OCI-LY3 (cell line): ENCODE data around the gene CAMTA1.

Experiments
- H2AFZ ChIP-seq: fragments of 200-600, 300-600 bp; shearing (Covaris generic); 2 replicates; pipeline ENCODE4 v1.6.0; 2014; ENCODE audit warnings: antibody characterized with exemption, low read depth, low read length
- H3K27ac ChIP-seq: fragments of 200-600, 300-600 bp; sonication (generic); 2 replicates; pipeline ENCODE4 v1.5.1; 2014; ENCODE audit warnings: mild to moderate bottlenecking, low read length, moderate library complexity, mixed read lengths
- H3K27me3 ChIP-seq: fragments of 200-600, 300-600 bp; sonication (generic); 2 replicates; pipeline ENCODE4 v1.6.1; 2014; ENCODE audit warnings: low read depth, low read length, mixed read lengths
- H3K36me3 ChIP-seq: fragments of 200-600, 300-600 bp; sonication (generic); replicated peaks from 2 replicates; pipeline ENCODE3; 2014; ENCODE audit warnings: low read depth, low read length, mixed read lengths
- H3K4me1 ChIP-seq: fragments of 300-600, 200-600 bp; sonication (generic); 2 replicates; pipeline ENCODE4 v1.6.1; 2014; ENCODE audit warnings: low read length, mixed read lengths
- H3K4me2 ChIP-seq: fragments of 200-600, 300-600 bp; sonication (generic); 2 replicates; pipeline ENCODE4 v1.6.1; 2014; ENCODE audit warnings: low read length, mixed read lengths
- H3K4me3 ChIP-seq: fragments of 300-600, 200-600 bp; sonication (generic); 2 replicates; pipeline ENCODE4 v1.5.1; 2014; ENCODE audit warnings: antibody characterized with exemption, mild to moderate bottlenecking, low read length, moderate library complexity
- H3K79me2 ChIP-seq: fragments of 300-600, 200-600 bp; shearing (Covaris generic); 2 replicates; pipeline ENCODE4 v1.6.1; 2014; ENCODE audit warnings: mild to moderate bottlenecking, low read length, mixed read lengths
- H3K9ac ChIP-seq: fragments of 300-600, 200-600 bp; shearing (Covaris generic); 2 replicates; pipeline ENCODE4 v1.6.0; 2014; ENCODE audit warnings: mild to moderate bottlenecking, low read length, moderate library complexity
- H3K9me3 ChIP-seq: fragments of 200-600, 300-600 bp; shearing (Covaris generic); 2 replicates; pipeline ENCODE4 v1.6.1; 2014; ENCODE audit warnings: low read length, mixed read lengths; ENCODE audit not compliant: insufficient read depth
- H4K20me1 ChIP-seq: fragments of 200-600, 300-600 bp; sonication (generic); 2 replicates; pipeline ENCODE4 v1.6.1; 2016; ENCODE audit warnings: low read length, mixed read lengths; ENCODE audit not compliant: insufficient read depth
- EZH2phosphoT487 ChIP-seq: fragments of 200-600 bp; shearing (Covaris generic); IDR thresholded peaks from 2 replicates; pipeline ENCODE4 v1.6.1; 2018; ENCODE audit warnings: antibody characterized with exemption, mixed run types, low read depth
- TF ChIP-seq, protein P1 (sequence below): fragments of 200-600, 300-600 bp; sonication (generic); IDR thresholded peaks from 2 replicates; pipeline ENCODE4 v1.5.1; 2014; ENCODE audit warnings: antibody characterized with exemption, low read length, low read depth

CAMTA1 gene

DNA sequence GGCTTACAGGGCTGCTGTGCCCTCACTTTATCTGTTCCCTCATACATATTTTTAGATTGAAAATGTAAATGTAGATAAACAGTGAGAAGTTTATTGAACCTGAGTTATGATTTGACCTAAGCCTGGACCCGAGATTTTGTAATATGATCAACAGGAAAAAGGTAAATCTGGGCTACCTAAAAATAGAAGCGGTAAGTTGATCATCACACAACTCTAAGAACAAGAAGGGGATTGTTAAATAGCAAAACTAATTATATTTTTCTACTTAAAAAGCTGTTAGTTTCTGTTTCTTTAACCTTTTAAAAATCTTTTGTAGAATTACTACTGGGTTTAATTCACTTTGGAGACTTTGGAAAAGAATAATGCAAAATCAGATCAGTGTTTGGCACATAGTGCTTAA, 35.6 kb downstream of the CAMTA1 start:
- Histone ChIP-seq H3K9ac (no peak overlapping the region), H3K36me3 (no peaks in the 10 kb centered on the region), H3K79me2 (peaks cover 33% of the 10 kb centered on the region), H3K4me1 (peaks cover 21% of the 10 kb centered on the region), H4K20me1 (peaks cover 39% of the 10 kb centered on the region), H3K4me3 (no peak overlapping the region), H3K27me3 (no peaks in the 10 kb centered on the region), H3K4me2 (no peak overlapping the region), H2AFZ (no peak overlapping the region), H3K9me3 (no peaks in the 10 kb centered on the region), H3K27ac (no peak overlapping the region)
- TF ChIP-seq, protein P1, sequence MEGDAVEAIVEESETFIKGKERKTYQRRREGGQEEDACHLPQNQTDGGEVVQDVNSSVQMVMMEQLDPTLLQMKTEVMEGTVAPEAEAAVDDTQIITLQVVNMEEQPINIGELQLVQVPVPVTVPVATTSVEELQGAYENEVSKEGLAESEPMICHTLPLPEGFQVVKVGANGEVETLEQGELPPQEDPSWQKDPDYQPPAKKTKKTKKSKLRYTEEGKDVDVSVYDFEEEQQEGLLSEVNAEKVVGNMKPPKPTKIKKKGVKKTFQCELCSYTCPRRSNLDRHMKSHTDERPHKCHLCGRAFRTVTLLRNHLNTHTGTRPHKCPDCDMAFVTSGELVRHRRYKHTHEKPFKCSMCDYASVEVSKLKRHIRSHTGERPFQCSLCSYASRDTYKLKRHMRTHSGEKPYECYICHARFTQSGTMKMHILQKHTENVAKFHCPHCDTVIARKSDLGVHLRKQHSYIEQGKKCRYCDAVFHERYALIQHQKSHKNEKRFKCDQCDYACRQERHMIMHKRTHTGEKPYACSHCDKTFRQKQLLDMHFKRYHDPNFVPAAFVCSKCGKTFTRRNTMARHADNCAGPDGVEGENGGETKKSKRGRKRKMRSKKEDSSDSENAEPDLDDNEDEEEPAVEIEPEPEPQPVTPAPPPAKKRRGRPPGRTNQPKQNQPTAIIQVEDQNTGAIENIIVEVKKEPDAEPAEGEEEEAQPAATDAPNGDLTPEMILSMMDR, result no peak
- TF ChIP-seq EZH2phosphoT487, result no peak

DNA sequence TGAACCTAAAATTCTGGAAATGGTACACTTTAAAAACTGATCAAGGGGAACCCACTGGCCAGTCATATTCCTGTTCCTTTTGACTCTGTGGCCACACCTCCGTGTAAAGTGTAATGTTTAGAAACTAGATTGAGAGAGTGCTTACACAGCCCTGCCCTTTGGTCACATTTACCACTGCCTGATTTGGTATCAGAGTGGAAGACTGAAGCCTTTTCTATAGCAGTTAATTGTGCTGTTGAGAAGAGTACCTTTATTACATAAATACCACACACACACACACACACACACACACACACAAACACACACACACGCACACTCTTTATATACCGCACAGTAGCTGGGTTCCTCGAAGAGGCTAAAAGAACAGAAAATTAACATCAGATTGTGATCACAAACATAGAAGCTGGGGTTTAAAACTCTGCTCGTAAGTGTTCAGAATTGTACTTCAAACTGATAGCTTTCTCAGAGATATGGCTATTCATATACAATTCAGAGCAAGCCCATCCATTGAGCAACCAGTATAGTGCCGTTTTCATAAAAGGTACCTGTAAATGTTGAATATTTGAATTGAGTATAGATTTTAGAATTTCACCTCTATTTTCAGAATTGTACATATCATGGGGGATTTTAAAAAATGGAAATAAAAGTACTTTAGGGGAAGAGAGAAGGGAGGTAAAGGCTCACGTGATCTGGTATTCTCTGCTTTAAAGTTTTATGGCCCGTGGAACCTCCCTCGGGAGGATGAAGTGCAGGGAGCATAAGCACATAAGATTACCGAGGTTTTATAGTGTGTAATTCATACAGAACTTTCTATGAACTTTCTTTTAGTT, 37.5 kb downstream of the CAMTA1 start:
- TF ChIP-seq EZH2phosphoT487, result no peak
- TF ChIP-seq, protein P1, result no peak
- no peaks in the 10 kb centered on the region for H3K9me3 ChIP-seq
- no peaks in the 10 kb centered on the region for H3K27me3 ChIP-seq
- H3K36me3 ChIP-seq, result no peaks in the 10 kb centered on the region
- H4K20me1 ChIP-seq, result peaks cover 27% of the 10 kb centered on the region
- H3K79me2 ChIP-seq, result peaks cover 16% of the 10 kb centered on the region; the same call in 1 of the 2 replicates
- H3K27ac ChIP-seq, result no peak overlapping the region
- no peak overlapping the region for H3K9ac ChIP-seq
- peak overlapping the region; percentile 34; the same call in 1 of the 2 replicates for H3K4me2 ChIP-seq
- H3K4me1 ChIP-seq, result peaks cover 18% of the 10 kb centered on the region
- no peak overlapping the region for H3K4me3 ChIP-seq
- H2AFZ ChIP-seq, result no peak overlapping the region

DNA sequence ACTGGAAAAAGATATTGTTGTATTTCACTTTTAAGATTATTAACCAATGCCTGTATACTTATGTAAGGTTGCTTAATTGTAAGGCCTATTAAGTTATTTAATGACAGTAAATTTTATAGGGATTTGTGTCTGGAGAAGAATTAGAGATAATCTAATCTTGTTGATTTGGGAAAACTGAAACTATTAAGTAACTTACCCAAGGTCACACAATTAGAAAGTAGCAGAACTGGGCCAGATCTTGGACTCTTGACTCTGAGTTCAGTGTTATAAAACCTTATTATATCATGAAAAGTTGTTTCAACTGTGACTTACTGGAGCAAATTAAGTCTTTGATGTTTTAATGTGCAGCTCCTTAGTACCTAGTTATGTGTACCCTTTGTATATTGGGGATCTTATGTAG, 38.5 kb downstream of the CAMTA1 start:
- Histone ChIP-seq H3K27me3 (no peaks in the 10 kb centered on the region), H3K4me1 (peaks cover 18% of the 10 kb centered on the region), H3K4me3 (no peak overlapping the region), H3K36me3 (no peaks in the 10 kb centered on the region), H4K20me1 (peaks cover 26% of the 10 kb centered on the region), H3K9me3 (no peaks in the 10 kb centered on the region), H3K27ac (no peak overlapping the region), H2AFZ (no peak overlapping the region), H3K9ac (no peak overlapping the region), H3K4me2 (no peak overlapping the region), H3K79me2 (peaks cover 16% of the 10 kb centered on the region; the same call in 1 of the 2 replicates)
- TF ChIP-seq, protein P1, result no peak
- TF ChIP-seq EZH2phosphoT487, result no peak

DNA sequence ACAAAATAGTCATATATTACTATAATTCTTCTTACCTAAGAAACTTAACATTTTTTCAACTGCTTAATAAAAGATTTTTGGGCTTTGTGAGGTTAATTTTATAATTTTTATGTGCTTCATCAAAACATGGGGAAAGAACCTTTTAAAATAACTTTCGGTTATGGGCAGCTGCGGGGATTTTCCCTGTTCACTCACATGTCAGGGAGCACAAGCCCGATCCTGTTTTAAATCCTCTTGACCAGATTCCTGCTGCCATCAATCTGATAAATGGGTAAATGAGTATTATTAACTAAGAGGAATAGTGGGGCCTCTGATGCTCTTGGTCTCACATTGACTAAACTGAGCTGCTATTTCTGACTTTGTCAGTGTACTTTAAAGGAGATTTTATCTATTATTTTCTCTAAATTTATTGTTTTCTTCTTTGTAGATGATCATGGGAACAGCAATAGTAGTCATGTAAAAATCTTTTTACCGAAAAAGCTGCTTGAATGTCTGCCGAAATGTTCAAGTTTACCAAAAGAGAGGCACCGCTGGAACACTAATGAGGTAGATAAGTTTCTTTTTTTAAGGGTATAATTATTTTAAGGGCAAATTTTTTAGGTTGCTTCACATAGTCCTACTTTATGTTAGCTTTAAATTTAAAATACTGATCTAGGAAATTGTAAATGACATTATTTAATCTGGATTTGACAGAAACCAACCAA, 39.6 kb downstream of the CAMTA1 start:
- Histone ChIP-seq H3K4me2 (no peak overlapping the region), H3K27me3 (no peaks in the 10 kb centered on the region), H3K4me1 (peaks cover 18% of the 10 kb centered on the region), H3K79me2 (peaks cover 9% of the 10 kb centered on the region; the same call in 1 of the 2 replicates), H3K4me3 (no peak overlapping the region), H4K20me1 (peaks cover 20% of the 10 kb centered on the region), H3K36me3 (no peaks in the 10 kb centered on the region), H2AFZ (no peak overlapping the region), H3K9ac (no peak overlapping the region), H3K9me3 (no peaks in the 10 kb centered on the region), H3K27ac (no peak overlapping the region)
- no peak for TF ChIP-seq EZH2phosphoT487
- TF ChIP-seq, protein P1, result no peak
